Measurements from ENCODE around the gene ARHGEF4.

GRCh38 chr2:130849896-130850787 lies 13.4 kb downstream of the ARHGEF4 start:
- TF ChIP-seq POLR2AphosphoS5 (IDR thresholded peaks at IDR 0.05) (no peak), CTCF (IDR thresholded peaks at IDR 0.05) (no peak), EP300 (IDR thresholded peaks at IDR 0.05) (no peak), POLR2A (IDR thresholded peaks at IDR 0.05) (no peak)

Measured in sigmoid colon (tissue), 4 donors.